GM18907 (cell line): Measurements from ENCODE around the gene SCD5.
A peak's percentile ranks its signal among the peaks of the same experiment; 100 is the strongest.

Experiments
- ATAC-seq: cut with Tn5 transposase; IDR thresholded peaks from one replicate; pipeline ENCODE4 v1.9.1; 2021; ENCODE audit warnings: mild to moderate bottlenecking, moderate library complexity; ENCODE audit not compliant: unreplicated experiment

SCD5 gene

DNA sequence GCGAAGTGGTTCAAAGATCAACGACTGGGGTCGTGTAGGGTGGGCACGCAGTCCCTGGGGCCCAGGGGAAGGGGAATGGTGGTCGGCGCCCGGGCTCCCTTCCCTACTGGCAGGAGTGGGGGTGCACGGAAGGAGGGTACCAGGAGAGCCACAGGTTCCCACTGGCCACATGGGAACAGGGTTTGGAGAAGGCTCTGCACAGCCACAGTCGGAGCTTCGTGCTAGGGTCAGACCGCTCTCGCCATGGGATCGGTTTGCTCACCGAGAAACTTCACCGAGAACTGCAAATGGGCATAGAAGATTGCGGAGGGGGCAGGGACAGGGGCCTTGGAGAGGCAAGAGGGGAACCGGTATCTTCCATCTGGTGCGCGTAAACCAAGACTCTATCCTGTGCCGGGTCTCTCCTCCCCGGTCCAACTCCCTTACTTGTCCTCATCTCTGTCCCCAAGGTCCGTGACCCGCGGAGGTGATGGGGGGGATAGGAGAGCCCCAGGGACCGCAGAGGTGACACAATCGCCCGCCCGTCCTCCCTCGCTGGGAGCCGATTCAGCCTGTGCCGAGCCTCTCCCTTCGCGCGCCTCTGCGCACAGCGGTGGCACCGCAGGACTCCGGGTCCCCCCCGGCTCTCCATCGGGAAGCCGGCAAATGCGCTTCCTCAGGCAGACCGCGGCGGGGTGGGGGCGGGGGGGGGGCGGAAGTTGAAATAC, 1.0 kb downstream of the SCD5 start:
- no peak for ATAC-seq

DNA sequence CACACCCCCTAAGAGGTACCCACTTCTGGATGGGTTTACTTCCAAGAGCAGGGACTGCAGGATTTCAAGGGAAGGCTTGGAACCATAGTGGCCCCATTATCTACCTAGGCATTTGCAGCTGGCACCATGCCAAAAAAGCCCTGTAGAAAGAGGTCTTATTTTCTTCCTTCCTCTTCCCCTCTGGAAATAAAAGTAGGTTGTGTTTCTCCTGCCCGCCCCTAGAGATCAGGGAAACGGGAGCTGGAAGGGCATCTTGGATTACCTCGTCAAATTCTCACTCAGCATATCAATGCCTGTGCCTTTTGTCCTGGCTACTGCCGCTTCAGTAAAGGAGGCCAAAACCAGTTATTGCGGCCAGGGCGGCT, 1.6 kb downstream of the SCD5 start:
- ATAC-seq, result no peak

DNA sequence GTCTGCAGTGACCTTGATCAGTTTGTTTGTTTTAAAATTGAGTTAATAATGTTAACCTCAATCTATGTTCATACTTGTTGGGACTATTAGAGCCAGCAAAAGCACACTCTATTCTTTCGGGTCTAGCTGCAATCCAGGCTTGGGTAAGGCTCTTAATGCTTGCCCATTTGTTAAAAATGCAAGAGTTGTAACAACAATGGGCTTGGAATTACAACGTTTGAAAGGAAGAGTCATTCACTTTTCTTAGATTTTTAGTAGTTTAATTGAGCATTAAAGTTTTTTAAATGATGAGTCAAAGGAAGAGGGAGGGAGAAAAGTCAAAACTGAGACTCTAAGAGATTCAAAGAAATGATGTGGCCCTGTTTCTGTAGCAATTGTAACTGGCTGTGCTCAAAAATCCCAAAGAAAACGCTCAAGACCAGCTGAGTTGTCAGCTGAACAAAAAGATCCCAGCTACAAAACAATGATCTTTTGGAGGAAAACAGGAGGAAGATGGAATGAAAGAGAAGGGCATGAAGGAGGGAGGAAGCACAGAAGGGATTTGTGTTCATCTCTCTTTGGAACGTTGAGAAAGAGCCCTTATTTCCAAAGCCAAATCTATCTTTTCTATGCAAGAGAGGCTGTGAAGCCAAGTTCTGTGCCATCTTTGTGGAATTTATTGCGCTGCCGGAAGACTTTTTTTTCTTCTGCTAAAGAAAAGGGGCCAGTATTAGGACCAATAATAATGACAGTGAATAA, 5.5 kb downstream of the SCD5 start:
- no peak for ATAC-seq

DNA sequence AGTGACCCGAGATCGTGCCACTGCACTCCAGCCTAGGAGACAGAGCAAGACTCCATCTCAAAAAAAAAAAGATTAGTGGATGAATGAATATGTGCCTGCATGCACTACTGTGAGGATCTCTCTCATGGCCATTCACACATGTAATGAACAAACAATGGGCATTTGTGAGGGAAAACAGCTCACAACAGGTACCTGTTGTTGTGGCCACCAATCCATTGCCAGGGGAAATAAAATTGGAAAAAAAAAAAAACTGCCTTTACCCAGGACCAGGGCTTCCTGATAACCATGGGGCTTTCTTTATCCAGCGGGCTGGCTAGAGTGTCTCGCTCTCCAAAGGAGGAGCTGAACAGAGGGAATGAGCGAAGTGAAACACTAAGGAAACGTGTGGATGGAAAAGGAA, 7.4 kb downstream of the SCD5 start:
- ATAC-seq, result no peak

DNA sequence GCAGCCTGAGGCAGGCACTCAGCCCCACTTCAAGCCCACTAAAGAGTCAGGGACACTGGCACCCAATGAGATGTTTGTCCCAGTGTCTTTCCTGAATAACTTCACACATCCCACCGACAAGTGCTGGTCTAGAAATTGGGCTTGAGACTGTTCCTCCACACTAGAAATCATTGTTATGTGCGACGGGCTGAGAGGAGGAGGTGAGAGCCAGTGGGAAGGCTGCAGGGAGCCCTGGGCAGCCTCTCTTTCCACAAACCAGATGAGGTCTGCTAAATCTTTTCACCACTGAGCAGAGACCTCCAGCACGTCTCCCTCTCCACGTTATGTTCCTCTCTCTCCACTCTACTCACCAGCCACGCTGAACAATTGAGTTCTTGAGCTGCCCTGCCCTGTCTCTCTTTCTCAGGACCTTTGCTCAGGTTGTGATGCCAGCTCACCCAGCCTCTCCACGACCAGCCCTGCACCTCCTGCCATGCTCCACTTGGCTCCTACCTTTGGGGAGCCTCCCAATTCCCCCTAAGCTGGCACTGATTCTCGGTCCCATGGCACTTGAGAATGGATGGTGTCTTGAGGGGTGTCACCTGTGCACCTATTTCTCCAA, 8.4 kb downstream of the SCD5 start:
- no peak for ATAC-seq

DNA sequence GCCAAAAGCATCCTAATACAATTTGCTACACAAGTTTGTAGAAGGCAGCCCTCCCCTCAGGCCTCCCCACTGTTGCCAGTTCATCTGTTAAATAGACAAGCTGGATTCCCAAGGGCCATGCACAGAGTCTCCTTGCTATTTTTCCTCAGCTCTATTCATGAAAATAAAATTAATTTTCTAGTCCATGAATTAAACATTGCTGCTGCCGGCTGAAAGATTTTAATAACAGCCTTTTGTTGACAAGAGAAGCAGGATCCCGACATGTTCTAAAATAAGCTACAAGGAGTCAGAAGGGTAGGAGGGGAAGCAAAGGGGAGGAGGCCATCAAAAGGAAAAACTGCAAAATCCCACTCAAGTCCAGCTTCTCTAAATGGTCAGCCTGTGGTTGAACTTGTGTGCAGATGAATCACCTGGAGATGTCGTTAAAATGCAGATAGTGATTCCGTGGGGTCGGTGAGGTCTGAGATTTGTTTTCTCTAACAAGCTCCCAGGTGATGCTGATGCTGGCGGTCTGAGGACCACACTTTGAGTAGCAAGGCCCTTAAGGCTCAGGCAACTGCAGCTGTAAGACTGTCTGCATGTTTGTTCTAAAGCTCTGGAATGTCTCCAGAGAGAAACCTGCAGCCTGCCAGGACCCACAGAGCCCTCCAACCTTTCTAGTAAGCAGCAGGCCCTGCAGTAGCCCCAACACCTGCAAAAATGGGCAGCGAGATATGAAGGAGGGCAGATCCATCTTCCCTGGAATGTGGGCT, 9.4 kb downstream of the SCD5 start:
- no peak for ATAC-seq

DNA sequence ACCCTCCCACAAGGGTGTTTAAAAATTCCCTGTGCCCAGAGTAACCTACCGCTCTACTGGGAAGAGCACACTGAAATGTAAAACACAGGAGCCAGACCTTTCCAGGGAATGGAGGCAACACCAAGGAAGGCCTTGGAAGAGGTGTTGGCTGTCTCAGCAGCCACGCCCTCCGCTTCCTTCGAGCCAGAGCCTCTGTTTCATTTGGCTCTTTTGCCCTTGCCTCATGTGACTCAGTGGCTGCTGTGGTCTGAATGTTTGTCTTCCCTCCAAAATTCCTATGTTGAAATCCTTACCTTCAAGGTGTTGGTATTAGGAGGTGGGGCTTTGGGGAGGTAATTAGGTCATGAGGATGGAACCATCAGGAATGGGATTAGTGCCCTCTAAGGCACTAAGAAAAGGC, 11.3 kb downstream of the SCD5 start:
- no peak for ATAC-seq

DNA sequence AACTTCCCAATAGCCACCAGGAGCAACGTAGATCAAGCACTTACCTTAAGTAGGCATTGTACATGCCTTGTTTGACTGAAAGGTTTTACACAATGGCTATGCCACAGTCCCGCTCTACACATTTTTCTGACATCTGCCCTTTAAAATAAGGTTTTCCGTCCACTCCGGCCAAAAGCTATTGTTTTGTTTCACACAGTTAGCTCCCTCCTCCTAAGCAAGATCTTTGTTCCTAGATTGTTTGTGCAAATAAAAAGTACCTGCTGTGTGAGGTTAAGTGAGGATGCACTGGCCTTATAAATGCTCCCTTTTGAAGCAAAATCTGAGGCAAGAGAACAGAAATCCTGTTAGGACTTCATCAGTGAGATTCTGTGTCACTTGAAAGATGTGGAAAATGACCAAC, 11.8 kb downstream of the SCD5 start:
- ATAC-seq, result no peak

DNA sequence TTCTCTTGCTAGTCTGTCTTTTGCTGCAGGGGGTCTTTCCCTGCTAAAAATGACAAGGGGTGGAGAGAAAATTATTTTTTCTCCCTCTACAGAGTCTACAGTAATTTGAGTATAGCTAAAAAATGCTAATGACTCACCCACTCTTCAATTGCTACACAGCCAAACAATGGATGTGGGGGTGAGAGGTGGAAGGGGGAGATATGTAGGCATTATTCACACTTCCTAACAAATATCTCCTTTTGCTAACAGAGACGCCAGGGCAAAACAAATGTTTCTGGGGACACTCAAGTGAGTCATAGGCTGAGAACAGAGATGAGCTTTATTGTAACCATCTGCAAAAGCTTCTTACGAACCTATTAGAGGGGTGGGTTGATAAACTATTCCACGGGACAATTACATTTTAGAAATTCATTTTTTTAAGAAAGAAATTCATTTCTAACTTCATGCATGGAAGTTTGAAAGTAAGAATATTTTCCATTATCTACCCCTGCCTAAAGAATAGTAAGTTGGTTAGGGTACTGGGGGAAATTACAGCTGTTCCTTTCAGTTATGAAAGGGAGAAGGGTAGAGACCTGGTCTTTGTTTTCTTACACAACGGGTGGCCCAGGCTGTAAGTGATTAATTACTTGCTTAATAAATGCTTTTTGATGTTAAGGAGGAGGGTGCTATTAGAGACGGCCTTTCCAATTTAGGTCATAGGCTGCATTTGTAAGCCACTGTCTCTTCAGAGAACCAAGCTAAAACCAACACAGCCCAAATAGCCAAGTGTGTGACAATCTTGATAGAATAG, 12.8 kb downstream of the SCD5 start:
- no peak for ATAC-seq

DNA sequence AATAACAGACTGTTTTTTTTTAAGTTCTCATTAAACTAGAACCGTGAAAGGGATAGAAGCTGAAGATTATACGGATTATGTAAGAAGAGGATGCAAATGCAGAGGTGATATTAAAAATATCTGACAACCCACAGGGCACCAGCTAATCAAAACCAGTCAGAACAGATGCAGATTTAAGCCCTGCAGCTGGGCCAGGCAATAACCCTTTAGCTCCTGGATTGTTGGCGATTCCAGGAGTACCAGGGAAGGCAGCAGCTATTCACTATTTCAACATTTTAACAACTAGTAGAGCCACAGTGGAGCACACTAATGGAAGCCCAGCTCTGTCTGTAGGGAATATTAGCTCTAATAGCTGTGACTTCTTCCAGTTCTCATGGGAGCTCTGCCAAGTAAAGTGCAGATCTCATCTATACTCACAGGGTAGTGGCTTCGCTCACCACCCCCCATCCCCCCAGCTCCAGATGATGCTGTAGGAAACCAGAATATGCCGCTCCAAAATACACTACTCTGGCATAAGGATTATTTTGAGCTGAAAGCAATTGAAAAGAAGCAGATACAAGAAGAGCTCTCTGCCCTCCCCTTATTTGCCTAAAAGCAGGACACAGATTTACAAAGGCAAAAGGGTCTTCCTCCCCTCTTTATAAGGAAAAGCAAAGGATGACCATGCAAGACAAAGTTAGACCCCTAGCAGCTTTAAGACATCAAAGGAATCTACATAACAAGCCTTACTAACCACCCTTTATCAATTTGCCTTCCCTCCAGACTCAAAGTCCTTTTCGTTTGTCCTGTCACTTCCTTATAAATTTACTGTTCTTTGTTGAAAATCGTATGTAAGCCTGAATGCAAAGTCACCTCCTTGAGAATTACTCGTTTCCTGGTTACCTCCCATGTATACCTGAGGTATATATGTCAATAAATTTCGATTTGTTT, 13.7 kb downstream of the SCD5 start:
- no peak for ATAC-seq

DNA sequence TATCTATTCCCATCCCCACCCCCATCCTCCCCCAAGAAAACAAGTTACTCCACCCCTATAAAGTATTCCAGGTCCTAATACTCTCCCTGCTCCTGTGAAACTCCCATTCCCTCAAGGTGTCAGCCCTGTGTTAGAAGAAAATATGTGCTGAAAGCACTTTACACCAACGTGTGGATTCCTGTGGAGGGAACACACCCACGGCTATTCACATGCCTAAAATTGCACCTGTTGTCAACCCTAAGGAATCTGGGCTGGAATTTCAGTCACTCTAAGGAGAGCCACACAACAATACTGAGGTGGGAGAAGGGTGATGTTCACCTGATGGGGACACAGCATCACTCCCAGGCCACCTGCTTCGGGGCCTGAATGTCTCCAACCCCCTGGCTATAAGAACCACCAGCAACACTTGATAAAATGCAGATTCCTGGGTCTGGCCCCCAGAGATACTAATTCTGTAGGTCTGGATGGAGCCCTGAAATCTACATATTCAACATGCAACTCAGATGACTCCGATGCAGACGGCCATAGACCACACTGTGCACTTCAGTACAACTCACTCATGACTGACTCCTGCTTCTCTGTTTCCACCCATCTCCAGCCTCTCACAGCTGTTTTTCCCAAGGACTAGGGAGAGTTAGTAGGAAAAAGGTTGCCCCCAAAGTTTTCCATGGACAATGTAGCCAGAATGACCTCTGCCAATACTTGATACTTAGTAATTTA, 15.8 kb downstream of the SCD5 start:
- no peak for ATAC-seq

DNA sequence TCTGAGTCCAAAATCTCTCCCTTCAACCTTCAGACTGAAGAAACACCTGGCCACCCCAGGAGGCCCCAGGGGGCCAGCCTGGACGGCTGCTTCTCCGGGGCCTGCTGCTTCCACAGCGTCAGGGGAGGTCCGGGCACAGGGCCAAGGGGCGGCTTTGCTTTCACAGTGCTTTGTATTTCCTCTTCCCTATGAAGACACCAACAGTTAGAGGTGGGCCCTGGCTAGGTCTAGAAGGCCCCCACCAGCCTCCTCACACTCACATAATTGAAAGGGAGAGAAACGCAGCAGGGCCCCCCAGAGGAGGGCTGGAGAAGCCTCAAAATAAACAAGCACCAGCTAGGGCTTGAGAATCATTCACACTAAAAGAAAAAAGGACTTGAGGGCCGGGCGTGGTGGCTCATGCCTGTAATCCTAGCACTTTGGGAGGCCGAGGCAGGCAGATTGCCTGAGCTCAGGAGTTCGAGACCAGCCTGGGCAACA, 17.8 kb downstream of the SCD5 start:
- peak; percentile 74 for ATAC-seq

DNA sequence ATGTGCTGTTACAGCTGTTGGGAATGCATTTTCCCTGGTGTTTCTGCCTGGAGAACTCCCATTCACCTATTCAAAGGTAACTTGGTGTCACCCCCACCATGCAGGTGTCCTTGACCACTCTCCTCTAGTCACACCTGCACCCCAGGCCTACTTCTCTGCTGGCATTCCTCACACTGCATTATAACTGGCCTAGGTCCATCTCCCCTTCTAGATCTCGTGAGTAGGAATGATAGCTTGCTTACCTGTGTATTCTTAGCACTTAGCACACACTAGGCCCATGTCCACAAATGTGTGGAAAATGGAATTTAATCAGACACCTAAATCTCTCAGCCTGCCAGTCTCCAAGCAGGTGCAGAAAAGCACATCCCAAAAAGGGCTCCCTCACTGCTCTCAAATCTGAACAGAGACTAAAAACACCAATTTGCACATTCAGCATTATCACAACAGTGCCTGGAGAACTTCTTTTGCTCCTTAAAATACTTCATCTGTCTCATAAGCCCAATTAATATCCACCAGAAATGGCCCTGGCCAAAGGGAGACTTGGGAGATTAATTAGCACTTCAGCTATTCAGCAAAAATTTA, 18.3 kb downstream of the SCD5 start:
- ATAC-seq, result no peak

DNA sequence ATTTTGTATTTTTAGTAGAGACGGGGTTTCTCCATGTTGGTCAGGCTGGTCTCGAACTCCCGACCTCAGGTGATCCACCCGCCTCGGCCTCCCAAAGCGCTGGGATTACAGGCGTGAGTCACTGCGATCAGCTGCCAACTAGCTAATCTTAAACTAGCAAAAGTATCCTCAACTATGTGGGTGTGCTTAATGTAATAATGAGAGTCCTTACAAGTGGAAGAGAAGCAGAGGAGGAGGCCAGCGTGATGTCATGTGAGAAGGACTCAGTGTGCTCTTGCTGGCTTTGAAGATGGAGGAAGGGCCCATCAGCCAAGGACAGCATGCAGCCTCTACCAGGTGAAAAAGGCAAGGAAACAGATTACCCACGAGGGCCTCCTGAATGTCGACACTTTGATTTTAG, 19.6 kb downstream of the SCD5 start:
- no peak for ATAC-seq

DNA sequence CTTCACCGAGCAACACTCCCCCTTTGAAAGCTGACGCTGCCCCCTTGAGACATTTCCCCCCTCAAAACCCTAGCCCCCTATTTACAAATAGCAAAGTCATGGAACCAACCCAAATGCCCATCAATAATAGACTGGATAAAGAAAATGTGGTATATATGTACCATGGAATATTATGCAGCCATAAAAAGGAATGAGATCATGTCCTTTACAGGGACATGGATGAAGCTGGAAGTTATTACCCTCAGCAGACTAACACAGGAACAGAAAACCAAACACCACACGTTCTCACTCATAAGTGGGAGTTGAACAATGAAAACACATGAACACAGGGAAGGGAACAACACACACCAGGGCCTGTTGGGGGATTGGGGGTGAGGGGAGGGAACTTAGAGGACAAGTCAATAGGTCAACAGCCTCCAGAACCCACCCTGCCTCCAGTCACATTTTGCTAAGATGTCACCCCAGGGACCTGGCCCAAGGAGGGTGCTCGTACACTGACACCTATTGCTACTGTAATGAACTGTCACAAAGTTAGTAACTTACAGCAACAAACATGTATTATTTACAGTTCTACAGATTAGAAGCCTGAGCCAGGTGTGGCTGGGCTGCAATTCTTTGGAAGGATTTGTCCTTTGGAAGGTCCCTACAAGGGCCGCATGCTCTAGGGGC, 20.6 kb downstream of the SCD5 start:
- no peak for ATAC-seq

DNA sequence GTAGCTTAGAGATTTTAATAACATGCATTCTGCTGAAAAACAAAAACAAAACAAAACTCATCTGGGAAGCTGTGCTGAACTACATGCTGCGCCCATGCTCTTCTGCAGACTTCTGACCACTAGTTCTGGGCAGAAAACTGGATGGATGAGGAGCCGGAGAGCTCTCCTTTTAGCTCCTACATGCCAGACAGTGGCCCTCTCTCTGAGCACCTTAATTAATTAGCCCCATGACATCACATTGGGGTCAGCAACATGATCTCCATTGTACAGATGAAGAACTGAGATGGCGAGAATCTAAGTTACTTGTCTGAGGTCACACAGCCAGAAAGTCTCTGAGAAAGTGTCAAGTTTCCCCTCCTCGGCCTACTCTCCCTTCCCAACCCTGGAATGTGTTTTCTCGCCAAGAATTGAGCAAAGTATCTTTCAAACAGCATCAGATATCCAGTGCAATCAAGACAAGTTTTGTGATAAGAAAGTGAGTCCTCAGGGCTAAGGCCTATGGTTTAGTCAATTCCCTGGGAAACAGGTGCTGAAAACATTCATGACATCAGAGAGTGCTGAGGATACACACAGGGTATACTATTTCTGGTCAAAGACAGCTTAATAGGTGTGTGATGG, 21.6 kb downstream of the SCD5 start:
- ATAC-seq, result no peak

DNA sequence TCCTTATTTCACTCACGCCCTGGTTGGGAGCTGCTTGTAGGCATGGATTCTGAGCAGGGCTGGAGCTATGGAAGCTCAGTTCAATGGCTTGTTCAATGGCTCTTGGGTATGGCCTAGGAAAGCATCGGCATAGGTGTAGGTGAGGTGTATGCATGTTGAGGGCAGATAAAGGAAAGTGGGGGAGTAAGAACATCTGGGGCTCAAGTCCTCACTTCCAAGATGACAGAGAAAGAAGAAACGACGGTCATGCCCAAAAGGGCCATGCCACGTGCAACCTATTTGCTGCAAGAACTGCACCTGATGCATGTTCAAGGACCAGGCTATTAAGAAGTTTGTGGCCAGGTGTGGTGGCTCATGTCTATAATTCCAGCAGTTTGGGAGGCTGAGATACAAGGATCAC, 23.4 kb downstream of the SCD5 start:
- ATAC-seq, result no peak

DNA sequence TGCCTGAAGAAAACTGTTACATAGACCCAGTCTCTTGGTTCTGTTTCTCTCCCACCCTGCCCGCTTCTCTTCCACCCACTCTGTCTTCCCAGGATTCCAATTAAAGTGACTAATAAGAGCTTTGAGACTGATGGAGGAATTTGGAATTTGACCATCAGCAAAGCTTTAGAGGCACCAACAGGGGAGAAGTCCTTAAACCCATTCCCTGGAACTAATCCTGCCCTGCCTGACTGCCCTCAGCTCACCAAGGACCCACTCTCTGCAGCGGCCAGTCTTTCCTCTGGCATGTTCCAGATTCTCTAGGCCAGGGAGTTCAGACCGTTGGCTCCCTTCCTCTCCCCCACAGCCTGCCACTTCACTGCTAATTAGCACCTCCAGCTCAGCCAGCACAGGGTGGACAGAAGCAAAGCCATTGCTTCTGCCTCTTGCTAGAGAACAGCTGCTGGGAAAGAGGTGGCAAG, 23.9 kb downstream of the SCD5 start:
- ATAC-seq, result no peak
